Esophagus squamous epithelium (tissue), 4 donors: Measurements from ENCODE around the gene KCTD14.

Experiments
- CTCF ChIP-seq, 6 experiments: fragments of 450-650 bp in 4 of 6; fragments of 200-600 bp in 2 of 6; sonication (generic) in 2 of 6; IDR thresholded peaks; one replicate each; pipeline ENCODE4 v1.5.1; 2016 to 2019; ENCODE audit warnings: antibody characterized with exemption in 6 of 6, mild to moderate bottlenecking in 4 of 6, moderate library complexity in 4 of 6
- POLR2A ChIP-seq, 4 donors: fragments of 450-650 bp; IDR thresholded peaks; one replicate each; pipeline ENCODE4 v1.6.1; 2017; ENCODE audit warnings: antibody characterized with exemption in 4 of 4, mild to moderate bottlenecking in 4 of 4, moderate library complexity in 3 of 4

- TF ChIP-seq CTCF (IDR thresholded peaks at IDR 0.05) (no peak), POLR2A (IDR thresholded peaks at IDR 0.05) (no peak)
These were observed 11.8 kb downstream of the KCTD14 start for GRCh38 chr11:78011301-78011700.
